ENCODE data around the gene TMTC1. TPM values are rescaled to one million over a fixed set of nuclear protein-coding genes. Genes with fewer than 3 reads are reported as not detected.
A peak's percentile ranks its signal among the peaks of the same experiment; 100 is the strongest.

TMTC1 gene
- total and polyA plus RNA-seq, 2 experiments from 2014 or later, result 4.8 to 24.3 TPM

- peaks cover 31% of the 10 kb centered on the region for H3K27me3 ChIP-seq (ENCODE audit: insufficient read depth)
- Mint-ChIP-seq H3K27me3 (ENCODE audit: insufficient read depth, low read depth, poor library complexity) (peaks cover 13% of the 10 kb centered on the region), H3K4me1 (peaks cover 35% of the 10 kb centered on the region), H3K4me3 (peak overlapping the region; percentile 90), H3K9me3 (peaks cover 14% of the 10 kb centered on the region; the same call in 2 of the 3 replicates), H3K36me3 (ENCODE audit: low read depth) (peaks cover 28% of the 10 kb centered on the region), H3K27ac (peak overlapping the region; percentile 84)
- ATAC-seq (peak; percentile 50), DNase-seq (ENCODE audit: low spot score) (peak; percentile 65)
- no peaks in the 10 kb centered on the region for H3K9me2 ChIP-seq (ENCODE audit: insufficient read depth)
- TF ChIP-seq NANOG (IDR thresholded peaks at IDR 0.05; ENCODE audit: borderline replicate concordance) (no peak), ZNF114 (CRISPR knock-in tag; IDR thresholded peaks at IDR 0.05) (no peak), ZNF331 (CRISPR knock-in tag; IDR thresholded peaks at IDR 0.05; ENCODE audit: low read depth) (no peak), CREB1 (CRISPR knock-in tag; IDR thresholded peaks at IDR 0.05; ENCODE audit: low read depth) (no peak), ZNF462 (CRISPR knock-in tag; IDR thresholded peaks at IDR 0.05) (no peak), POLR2AphosphoS5 (IDR thresholded peaks at IDR 0.05; ENCODE audit: low read depth) (no peak; the same call in 1 of the 2 replicates), STAT1 (IDR thresholded peaks at IDR 0.05; ENCODE audit: unreplicated experiment) (no peak), CTCF (conservative IDR thresholded peaks at IDR 0.05; ENCODE audit: low read depth in 2 of 2) (no peak), EZH2phosphoT487 (IDR thresholded peaks at IDR 0.05; ENCODE audit: unreplicated experiment) (no peak), ETS1 (IDR thresholded peaks at IDR 0.05) (no peak), JUNB (IDR thresholded peaks at IDR 0.05; ENCODE audit: unreplicated experiment) (no peak), REST (IDR thresholded peaks at IDR 0.05; ENCODE audit: unreplicated experiment) (no peak), EZH2 (IDR thresholded peaks at IDR 0.05; ENCODE audit: low read depth, unreplicated experiment) (no peak)
- H3K27ac ChIP-seq (ENCODE audit: low read depth), result no peak overlapping the region
- H3K4me1 ChIP-seq (ENCODE audit: insufficient read depth), result peaks cover 16% of the 10 kb centered on the region
- peak overlapping the region; percentile 81 for H3K4me3 ChIP-seq
- H4K20me1 ChIP-seq (replicated peaks; ENCODE audit: insufficient read depth), result no peaks in the 10 kb centered on the region; the same call in 1 of the 2 replicates
- peaks cover 8% of the 10 kb centered on the region; the same call in 1 of the 2 replicates for H3K36me3 ChIP-seq (ENCODE audit: insufficient read depth)
- peaks cover 42% of the 10 kb centered on the region for H3K79me2 ChIP-seq (replicated peaks; ENCODE audit: insufficient read depth)
- H3F3A ChIP-seq (replicated peaks; ENCODE audit: low read depth), result no peaks in the 10 kb centered on the region
- H3K4me2 ChIP-seq, result peak overlapping the region; percentile 97
- peak overlapping the region; percentile 87 for H2AFZ ChIP-seq
These were observed 620 bp downstream of the TMTC1 start for GRCh38 chr12:29782871-29783772.
